HG02678 (cell line): ENCODE data around the gene DPH1.
A peak's percentile ranks its signal among the peaks of the same experiment; 100 is the strongest.
"Not testable (repeated sequence)": the region's sequence is repeated elsewhere in the genome, so short reads cannot be mapped to it uniquely, and the experiment has no call there.

Experiments
- ATAC-seq: cut with Tn5 transposase; IDR thresholded peaks from one replicate; pipeline ENCODE4 v1.9.1; 2021; ENCODE audit warnings: mild to moderate bottlenecking, moderate library complexity; ENCODE audit not compliant: unreplicated experiment

DPH1 gene

GRCh38 chr17:2029911-2030778 is at the start of gene DPH1:
DPH1 (plus strand) TSS chr17:2030153; CDS start chr17:2030170, 17 bp downstream.
- ATAC-seq: peak; percentile 79

GRCh38 chr17:1980665-1981250 is 49.2 kb upstream of the DPH1 start:
- ATAC-seq: no peak

- ATAC-seq: not testable (repeated sequence)
These were observed 47.1 kb upstream of the DPH1 start for GRCh38 chr17:1982793-1983366.

GRCh38 chr17:1985093-1985492 is 44.9 kb upstream of the DPH1 start:
- no peak for ATAC-seq

- ATAC-seq: no peak
These were observed 44.3 kb upstream of the DPH1 start for GRCh38 chr17:1985686-1986085.

GRCh38 chr17:1986783-1987451 is 43.0 kb upstream of the DPH1 start:
- ATAC-seq: no peak

- ATAC-seq: no peak
These were observed 40.8 kb upstream of the DPH1 start for GRCh38 chr17:1989135-1989534.

- no peak for ATAC-seq
These were observed 37.4 kb upstream of the DPH1 start for GRCh38 chr17:1992541-1992940.

GRCh38 chr17:1994707-1995106 is 35.2 kb upstream of the DPH1 start:
- no peak for ATAC-seq

- ATAC-seq: no peak
These were observed 34.5 kb upstream of the DPH1 start for GRCh38 chr17:1995321-1995892.

- no peak for ATAC-seq
These were observed 33.8 kb upstream of the DPH1 start for GRCh38 chr17:1995907-1996799.

GRCh38 chr17:1996800-1997288 is 33.1 kb upstream of the DPH1 start:
- ATAC-seq: no peak

- no peak for ATAC-seq
These were observed 32.5 kb upstream of the DPH1 start for GRCh38 chr17:1997289-1997926.

- no peak for ATAC-seq
These were observed 31.8 kb upstream of the DPH1 start for GRCh38 chr17:1997927-1998742.

GRCh38 chr17:1999557-2000251 is 30.2 kb upstream of the DPH1 start:
- ATAC-seq: no peak

- ATAC-seq: no peak
These were observed 27.1 kb upstream of the DPH1 start for GRCh38 chr17:2002767-2003329.

GRCh38 chr17:2003525-2003924 is 26.4 kb upstream of the DPH1 start:
- ATAC-seq: no peak
